GM18951 (cell line): ENCODE results near the gene DAPK2.
"Not testable (repeated sequence)": the region's sequence is repeated elsewhere in the genome, so short reads cannot be mapped to it uniquely, and the experiment has no call there.

Experiments used
- POLR2A ChIP-seq: IDR thresholded peaks from 4 replicates; pipeline ENCODE4 v1.6.1; 2011; ENCODE audit warnings: mild to moderate bottlenecking; ENCODE audit not compliant: insufficient read length, insufficient read depth; ENCODE audit errors: extremely low read depth
- in situ Hi-C: fragments of 300-500 bp; cut with MboI; formaldehyde crosslinking; loops from one replicate; pipeline ENCODE4 v1.12.0; 2022; ENCODE audit warnings: low sequenced_read_pairs, mixed read lengths, inconsistent platforms; ENCODE audit not compliant: unreplicated experiment

The DAPK2 gene

DNA sequence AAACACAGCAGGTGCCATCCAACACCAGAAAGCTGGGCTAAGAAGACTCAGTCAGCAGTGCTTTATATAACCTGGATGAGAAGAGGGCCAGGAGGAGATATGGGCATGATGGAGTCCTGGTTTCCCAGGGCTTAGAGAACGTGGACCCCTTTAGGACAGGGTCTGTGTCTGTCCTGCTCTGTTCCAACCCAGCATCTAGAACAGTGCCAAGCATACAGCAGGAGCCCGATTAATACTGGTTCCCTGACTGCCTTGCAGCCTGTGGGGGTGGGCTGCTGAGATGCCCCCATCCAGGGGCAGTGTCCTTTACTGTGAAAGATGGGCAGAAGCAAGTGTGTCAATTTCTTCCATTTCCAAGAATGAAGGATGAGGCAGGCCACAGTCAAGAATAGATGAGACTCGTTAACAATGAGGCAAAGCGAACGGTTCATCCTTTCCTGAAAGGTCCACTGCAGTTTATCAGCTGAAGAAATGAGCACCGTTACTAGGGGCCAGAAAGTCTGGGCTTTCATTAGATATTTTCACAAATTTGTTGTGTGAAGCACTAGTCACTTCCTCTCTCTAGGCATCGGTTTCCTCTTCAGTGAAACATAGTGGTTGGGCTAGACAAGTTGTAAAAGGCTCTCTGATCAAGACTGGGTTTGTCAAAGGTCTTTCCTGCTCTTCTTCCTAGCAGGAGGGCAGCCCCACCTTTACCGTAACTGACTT, 140.6 kb downstream of the DAPK2 start:
- in situ Hi-C loops, result no loop called here
- no peak for TF ChIP-seq POLR2A

DNA sequence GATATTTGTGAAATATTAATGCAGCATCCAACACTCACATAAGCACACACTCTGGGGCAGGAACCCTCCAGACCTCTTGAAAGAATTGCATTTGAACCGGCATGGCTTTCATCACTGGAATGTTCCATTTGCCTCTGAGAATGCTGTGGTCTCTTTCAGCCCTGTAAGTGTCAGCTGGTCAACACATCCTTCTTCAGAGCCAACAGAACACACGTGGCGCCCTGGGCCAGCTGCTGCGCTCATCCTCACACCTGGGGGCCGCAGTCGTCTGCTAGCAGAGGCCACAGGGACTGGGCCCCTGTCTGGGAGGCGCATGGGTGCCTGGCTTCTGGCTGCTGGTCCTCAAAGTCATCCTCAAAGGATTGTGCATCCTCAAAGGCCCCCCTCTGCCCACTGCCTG, 141.2 kb downstream of the DAPK2 start:
- in situ Hi-C loops, result no loop called here
- TF ChIP-seq POLR2A, result no peak

- in situ Hi-C loops, result no loop called here
- TF ChIP-seq POLR2A, result no peak
Measured at GRCh38 chr15:63904042-63904441, 142.2 kb downstream of the DAPK2 start.

- in situ Hi-C loops, result no loop called here
- no peak for TF ChIP-seq POLR2A
Measured at GRCh38 chr15:63902671-63903035, 143.6 kb downstream of the DAPK2 start.

GRCh38 chr15:63901912-63902670, 144.2 kb downstream of the DAPK2 start:
- TF ChIP-seq POLR2A, result no peak

DNA sequence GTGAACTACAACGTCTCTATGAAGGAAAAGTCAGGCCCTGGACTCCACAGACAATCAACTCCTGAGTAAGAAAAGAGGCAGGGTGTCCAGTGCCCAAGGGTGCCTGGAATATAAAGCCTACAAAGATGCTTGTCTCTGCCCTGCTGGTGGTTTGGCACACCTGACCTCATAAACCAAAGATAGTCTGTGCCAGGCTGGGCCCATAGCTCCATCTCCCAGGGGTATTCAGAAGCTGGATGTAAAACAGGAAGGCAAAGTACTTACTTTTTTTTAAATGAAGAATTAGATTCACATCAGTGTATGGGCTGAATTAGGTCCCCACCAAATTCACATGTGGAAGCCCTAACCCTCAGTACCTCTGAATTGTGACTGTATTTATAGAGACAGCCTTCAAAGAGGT, 146.0 kb downstream of the DAPK2 start:
- TF ChIP-seq POLR2A, result no peak
- in situ Hi-C loops, result no loop called here

More at GRCh38 chr15:63901912-63902670, 144.2 kb downstream of the DAPK2 start:
- in situ Hi-C loops, result no loop called here

DNA sequence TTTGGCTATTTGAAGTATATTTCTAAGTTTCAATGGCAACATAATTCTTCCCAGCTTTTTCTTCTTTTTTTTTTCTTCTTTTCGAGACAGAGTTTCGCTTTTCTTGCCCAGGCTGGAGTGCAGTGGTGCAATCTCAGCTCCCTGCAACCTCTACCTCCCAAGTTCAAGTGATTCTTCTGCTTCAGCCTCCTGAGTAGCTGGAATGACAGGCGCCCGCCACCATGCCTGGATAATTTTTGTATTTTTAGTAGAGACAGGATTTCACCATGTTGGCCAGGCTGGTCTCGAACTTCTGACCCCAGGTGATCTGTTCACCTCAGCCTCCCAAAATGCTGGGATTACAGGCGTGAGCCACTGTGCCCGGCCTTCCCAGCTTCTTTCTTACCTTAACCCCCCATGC, 146.7 kb downstream of the DAPK2 start:
- in situ Hi-C loops, result not testable (repeated sequence)

DNA sequence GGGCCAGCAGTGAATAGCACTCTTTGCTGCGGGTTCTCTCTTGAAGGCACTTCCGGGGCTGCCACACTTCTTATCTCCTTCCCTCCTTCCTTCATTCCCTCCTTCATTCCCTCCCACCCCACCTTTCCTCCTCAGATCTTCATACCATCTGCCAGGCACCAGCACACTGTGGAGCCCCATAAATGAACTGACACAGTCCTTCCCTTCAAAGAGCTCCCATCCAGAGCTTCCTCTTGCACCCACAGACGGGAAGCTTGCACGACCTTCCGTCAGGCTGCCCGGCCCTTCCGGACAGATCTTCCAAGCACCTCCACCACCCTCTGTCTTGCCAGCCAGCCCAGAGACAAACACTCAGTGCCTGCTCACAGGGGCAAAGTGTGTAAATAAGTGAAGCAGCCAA, 147.1 kb downstream of the DAPK2 start:
- TF ChIP-seq POLR2A, result no peak
- in situ Hi-C loops, result no loop called here

- in situ Hi-C loops, result no loop called here
- TF ChIP-seq POLR2A, result no peak
Measured at GRCh38 chr15:63896336-63897115, 149.8 kb downstream of the DAPK2 start.

DNA sequence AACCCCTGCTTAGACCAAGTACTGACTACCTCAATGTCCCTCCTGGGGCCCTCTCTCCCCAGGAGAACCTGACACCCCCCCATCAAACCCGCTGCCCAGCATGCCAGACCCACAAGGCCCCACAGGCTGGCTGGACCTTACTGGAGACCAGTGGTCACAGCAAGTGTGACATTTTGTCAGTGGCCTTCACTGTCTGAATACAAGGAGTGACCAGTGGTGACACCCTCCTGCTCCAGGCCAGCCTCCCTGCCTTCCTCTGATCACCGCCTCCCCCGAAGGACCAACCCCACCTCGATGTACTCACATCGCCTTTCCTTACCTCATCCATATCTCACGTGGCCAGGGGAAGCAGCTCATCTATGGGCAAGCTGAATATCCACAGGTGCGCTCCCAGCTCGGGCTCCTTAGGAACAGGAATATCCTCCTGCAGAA, 150.5 kb downstream of the DAPK2 start:
- in situ Hi-C loops, result no loop called here
- TF ChIP-seq POLR2A, result no peak

- in situ Hi-C loops, result no loop called here
- no peak for TF ChIP-seq POLR2A
Measured at GRCh38 chr15:63895194-63895593, 151.1 kb downstream of the DAPK2 start.

DNA sequence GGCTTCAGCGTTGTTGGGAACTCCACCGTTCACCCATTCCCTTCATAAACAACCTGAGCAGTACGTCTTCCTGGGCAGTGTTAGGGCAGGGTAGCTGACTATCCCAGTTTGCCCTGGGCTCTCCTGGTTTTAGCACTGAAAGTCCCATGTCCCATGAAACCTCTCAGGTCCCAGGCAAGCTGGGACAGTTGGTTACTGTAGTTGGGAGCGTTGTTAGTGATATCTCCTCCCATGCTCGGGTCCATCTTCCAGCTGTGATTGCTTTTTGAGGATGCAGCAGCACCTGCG, 151.7 kb downstream of the DAPK2 start:
- in situ Hi-C loops, result no loop called here
- no peak for TF ChIP-seq POLR2A

DNA sequence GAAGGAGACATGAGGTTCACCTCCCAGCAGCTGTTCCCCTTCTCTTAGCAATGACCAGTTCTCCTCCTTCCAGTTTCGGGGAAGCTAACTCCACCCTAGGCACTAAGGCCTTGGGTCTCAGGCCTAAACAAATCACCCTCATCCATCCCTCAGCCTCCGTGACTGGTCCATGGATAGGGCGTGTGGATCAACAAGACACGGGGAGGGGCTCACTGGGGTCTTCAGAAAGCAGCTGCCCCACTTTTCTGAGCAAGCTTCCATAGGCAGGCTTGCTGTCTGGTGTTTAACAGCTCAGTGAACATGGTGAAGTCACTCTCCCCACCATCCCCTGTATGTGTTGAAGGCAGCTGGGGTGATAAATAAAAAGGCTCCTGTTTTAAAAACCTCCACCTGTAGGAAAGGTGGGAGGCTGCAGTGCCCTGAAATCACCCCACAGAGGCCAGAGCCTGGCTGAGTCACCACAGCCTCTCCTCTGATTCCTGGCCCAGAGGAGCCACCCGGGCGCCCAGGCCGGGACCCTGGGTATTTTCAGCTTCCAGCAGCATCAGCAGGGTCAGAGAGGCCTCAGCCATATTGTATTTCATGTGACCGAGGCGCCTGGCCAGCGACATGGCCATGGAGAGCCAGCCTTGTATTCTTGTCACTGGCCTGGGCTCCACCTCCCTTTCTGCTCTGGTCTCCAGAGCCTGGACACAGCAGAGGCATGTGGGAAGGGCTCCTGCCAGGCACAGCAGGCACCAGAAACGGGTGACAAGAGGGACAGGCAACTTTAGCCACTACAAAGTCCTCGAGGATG, 152.2 kb downstream of the DAPK2 start:
- no peak for TF ChIP-seq POLR2A
- in situ Hi-C loops, result no loop called here
